DOHH2 (cell line): ENCODE measurements around the gene UBE2D2.

Source experiments
- H3F3A ChIP-seq: fragments of 200-600 bp; sonication (generic), shearing (Covaris generic); 2 replicates; pipeline ENCODE4 v1.6.0; 2016; ENCODE audit warnings: antibody characterized with exemption, mild to moderate bottlenecking; ENCODE audit not compliant: control insufficient read depth, insufficient read depth
- H3K27ac ChIP-seq: fragments of 200-600 bp; sonication (generic); 2 replicates; pipeline ENCODE4 v1.5.1; 2014; ENCODE audit warnings: low read depth, mild to moderate bottlenecking, low read length, moderate library complexity
- H3K27me3 ChIP-seq: fragments of 200-600 bp; sonication (generic); 2 replicates; pipeline ENCODE4 v1.6.1; 2014; ENCODE audit warnings: mild to moderate bottlenecking, low read length, mixed read lengths; ENCODE audit not compliant: control insufficient read depth
- H3K36me3 ChIP-seq: fragments of 200-600 bp; sonication (generic); 2 replicates; pipeline ENCODE4 v1.6.1; 2014; ENCODE audit warnings: mild to moderate bottlenecking, low read length, moderate library complexity, mixed read lengths; ENCODE audit not compliant: control insufficient read depth
- H3K4me1 ChIP-seq: fragments of 200-600 bp; sonication (generic); 2 replicates; pipeline ENCODE4 v1.6.1; 2014; ENCODE audit warnings: mild to moderate bottlenecking, low read length, mixed read lengths; ENCODE audit not compliant: control insufficient read depth
- H3K4me2 ChIP-seq: fragments of 200-600 bp; sonication (generic); 2 replicates; pipeline ENCODE4 v1.6.0; 2014; ENCODE audit warnings: mild to moderate bottlenecking, low read length, moderate library complexity
- H3K4me3 ChIP-seq: fragments of 200-600 bp; sonication (generic); 2 replicates; pipeline ENCODE4 v1.5.1; 2014; ENCODE audit warnings: mild to moderate bottlenecking, low read length, mixed read lengths
- H3K79me2 ChIP-seq: fragments of 200-600 bp; sonication (generic); 2 replicates; pipeline ENCODE4 v1.6.1; 2014; ENCODE audit warnings: mild to moderate bottlenecking, low read length, mixed read lengths; ENCODE audit not compliant: control insufficient read depth
- H3K9me2 ChIP-seq: fragments of 200-600 bp; sonication (generic); replicated peaks from 2 replicates; pipeline ENCODE4 v1.6.1; 2014; ENCODE audit warnings: mild to moderate bottlenecking, low read length, mixed read lengths; ENCODE audit not compliant: control insufficient read depth
- H3K9me3 ChIP-seq: fragments of 200-600 bp; sonication (generic); 2 replicates; pipeline ENCODE4 v1.6.1; 2014; ENCODE audit warnings: antibody characterized with exemption, low read length, mixed read lengths; ENCODE audit not compliant: control insufficient read depth, insufficient read depth
- H4K20me1 ChIP-seq: fragments of 200-600 bp; sonication (generic); 2 replicates; pipeline ENCODE4 v1.6.0; 2014; ENCODE audit warnings: low read depth, mild to moderate bottlenecking, antibody characterized with exemption, low read length, moderate library complexity; ENCODE audit not compliant: control insufficient read depth, insufficient read depth
- CTCF ChIP-seq: fragments of 200-600 bp; sonication (generic); IDR thresholded peaks from one replicate; pipeline ENCODE4 v1.5.1; 2014; ENCODE audit warnings: antibody characterized with exemption, mild to moderate bottlenecking, low read depth, low read length; ENCODE audit not compliant: poor library complexity, severe bottlenecking
- EZH2phosphoT487 ChIP-seq: fragments of 200-600 bp; sonication (generic); IDR thresholded peaks from 2 replicates; pipeline ENCODE4 v1.6.1; 2017; ENCODE audit warnings: borderline replicate concordance, mild to moderate bottlenecking, antibody characterized with exemption, low read length, moderate library complexity, mixed read lengths

UBE2D2 gene

GRCh38 chr5:139639619-139640380 lies 78.7 kb downstream of the UBE2D2 start:
- Histone ChIP-seq H3K4me2 (peak overlapping the region; percentile 99), H3K4me3 (no peak overlapping the region), H3F3A (peaks cover 29% of the 10 kb centered on the region), H3K79me2 (peaks cover 7% of the 10 kb centered on the region), H3K27me3 (no peaks in the 10 kb centered on the region), H3K27ac (no peak overlapping the region), H3K9me3 (no peaks in the 10 kb centered on the region), H4K20me1 (peaks cover 6% of the 10 kb centered on the region; the same call in 1 of the 2 replicates), H3K9me2 (no peaks in the 10 kb centered on the region), H3K36me3 (no peaks in the 10 kb centered on the region), H3K4me1 (peaks cover 74% of the 10 kb centered on the region)
- no peak for TF ChIP-seq EZH2phosphoT487
- TF ChIP-seq CTCF = no peak

- Histone ChIP-seq H3K79me2 (peaks cover 7% of the 10 kb centered on the region), H3K4me2 (no peak overlapping the region), H3K27ac (no peak overlapping the region), H3F3A (peaks cover 24% of the 10 kb centered on the region), H3K9me2 (no peaks in the 10 kb centered on the region), H3K27me3 (no peaks in the 10 kb centered on the region), H3K4me3 (no peak overlapping the region), H3K9me3 (no peaks in the 10 kb centered on the region), H4K20me1 (no peaks in the 10 kb centered on the region), H3K36me3 (no peaks in the 10 kb centered on the region), H3K4me1 (peaks cover 67% of the 10 kb centered on the region)
- no peak for TF ChIP-seq CTCF
- no peak for TF ChIP-seq EZH2phosphoT487
These were observed 79.4 kb downstream of the UBE2D2 start for GRCh38 chr5:139640421-139641115.

GRCh38 chr5:139641116-139642080 lies 80.3 kb downstream of the UBE2D2 start:
- no peaks in the 10 kb centered on the region for H3K36me3 ChIP-seq
- no peaks in the 10 kb centered on the region for H3K9me2 ChIP-seq
- peaks cover 61% of the 10 kb centered on the region for H3K4me1 ChIP-seq
- no peaks in the 10 kb centered on the region for H3K27me3 ChIP-seq
- H3K4me3 ChIP-seq = no peak overlapping the region
- H3K9me3 ChIP-seq = no peaks in the 10 kb centered on the region
- TF ChIP-seq EZH2phosphoT487 (no peak), CTCF (no peak)
- H3K4me2 ChIP-seq = no peak overlapping the region
- H3K27ac ChIP-seq = no peak overlapping the region
- H3F3A ChIP-seq = peaks cover 21% of the 10 kb centered on the region
- H3K79me2 ChIP-seq = peaks cover 7% of the 10 kb centered on the region
- no peaks in the 10 kb centered on the region for H4K20me1 ChIP-seq
